ENCODE results near the gene AP2A2.

Gene AP2A2

DNA sequence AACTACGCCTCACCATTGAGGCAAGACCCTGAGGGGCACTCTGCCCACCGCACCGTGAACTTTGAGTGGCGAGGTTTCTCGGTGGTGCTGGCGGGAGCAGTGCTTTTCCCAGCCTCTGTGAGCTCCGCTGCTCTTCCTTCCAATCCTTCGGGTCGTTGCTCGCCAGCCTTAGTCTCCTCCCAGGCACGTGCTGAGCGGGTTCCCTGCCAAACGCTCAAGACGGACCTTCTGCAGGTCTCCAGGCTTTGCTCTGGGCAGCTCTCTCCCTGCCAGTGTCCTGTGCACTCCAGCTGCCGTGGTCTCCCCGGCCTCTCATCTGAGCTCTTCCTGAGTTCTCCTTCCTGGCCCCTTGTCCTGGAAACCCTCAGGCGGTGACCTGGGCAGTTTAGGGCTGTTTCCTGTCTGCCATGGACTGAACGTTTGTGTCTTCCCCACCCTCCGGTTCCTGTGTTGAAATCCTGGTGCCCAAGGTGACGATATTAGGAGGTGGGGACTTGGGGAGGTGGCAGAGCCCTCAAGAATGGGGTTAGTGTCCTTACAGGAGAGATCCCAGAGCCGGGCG lies 122.0 kb downstream of the AP2A2 start:
- no peak for DNase-seq

DNA sequence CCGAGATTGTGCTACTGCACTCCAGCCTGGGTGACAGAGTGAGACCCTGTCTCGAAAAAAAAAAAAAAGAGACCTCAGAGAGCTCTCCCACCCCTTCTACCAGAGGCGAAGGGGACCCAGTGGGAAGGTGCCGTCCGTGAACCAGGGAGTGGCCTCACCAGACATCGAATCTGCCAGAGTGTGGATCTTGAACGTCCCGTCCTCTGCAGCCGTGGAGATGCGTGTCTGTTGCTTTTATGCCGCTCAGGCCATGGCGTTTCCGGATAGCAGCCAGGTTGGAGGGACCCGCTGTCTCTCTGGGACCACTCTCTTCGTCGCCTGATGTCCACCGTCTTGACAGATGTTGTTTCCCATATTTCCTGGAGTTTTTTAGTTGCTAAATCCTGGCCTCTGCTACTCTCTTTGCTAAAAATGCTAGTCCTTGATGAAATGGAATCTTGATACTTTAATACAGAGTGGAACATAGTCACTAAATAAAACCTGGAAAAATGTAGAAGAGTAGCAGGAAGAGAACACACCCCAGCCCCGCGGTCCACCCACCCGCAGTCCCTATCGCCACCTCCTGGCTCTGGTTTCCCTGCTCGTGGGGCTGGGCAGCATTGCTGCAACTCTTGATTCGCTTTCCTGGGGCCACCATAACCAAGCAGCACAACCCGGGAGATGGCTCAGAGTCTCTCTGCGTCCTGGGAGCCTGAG lies 122.9 kb downstream of the AP2A2 start:
- no peak for DNase-seq

DNA sequence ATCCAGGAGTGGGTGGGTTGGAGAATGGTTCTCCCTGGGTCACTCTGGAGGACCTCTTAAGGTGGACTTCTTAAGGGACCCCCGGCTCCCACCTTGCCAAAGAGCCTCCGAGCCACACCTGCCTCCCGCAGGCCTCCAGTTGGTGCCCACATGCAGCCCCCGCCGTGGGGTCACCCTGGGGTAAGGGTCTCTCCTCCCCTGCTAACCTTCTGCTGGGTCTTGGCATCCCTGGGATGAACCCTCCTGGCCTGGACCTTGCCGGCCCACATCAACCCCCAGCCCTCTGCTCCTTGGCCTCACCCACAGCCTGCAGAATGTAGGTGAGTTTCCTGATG lies 123.4 kb downstream of the AP2A2 start:
- DNase-seq, result no peak

DNA sequence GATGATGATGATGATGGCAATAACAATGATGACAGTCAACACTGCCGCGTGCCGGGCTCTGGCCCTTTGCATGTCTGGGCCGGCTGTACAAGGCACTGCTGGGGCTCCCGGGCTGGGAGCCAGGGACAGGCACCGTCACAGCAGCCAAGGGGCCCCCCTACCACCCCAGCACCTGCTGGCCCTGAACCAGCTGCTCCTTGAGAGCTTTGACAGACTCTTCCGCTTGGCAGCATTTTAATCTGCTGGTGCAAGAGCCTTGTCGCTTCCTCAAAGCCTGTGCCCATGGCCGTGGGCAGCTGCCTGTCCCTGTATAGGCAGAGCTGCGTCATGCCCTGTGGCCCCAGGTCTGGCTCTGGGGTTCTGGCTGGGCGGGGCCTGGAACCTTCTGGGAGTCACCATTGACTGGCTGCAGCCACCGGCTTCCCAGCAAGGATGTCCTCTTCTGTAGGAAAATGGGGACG lies 123.8 kb downstream of the AP2A2 start:
- DNase-seq, result no peak

DNA sequence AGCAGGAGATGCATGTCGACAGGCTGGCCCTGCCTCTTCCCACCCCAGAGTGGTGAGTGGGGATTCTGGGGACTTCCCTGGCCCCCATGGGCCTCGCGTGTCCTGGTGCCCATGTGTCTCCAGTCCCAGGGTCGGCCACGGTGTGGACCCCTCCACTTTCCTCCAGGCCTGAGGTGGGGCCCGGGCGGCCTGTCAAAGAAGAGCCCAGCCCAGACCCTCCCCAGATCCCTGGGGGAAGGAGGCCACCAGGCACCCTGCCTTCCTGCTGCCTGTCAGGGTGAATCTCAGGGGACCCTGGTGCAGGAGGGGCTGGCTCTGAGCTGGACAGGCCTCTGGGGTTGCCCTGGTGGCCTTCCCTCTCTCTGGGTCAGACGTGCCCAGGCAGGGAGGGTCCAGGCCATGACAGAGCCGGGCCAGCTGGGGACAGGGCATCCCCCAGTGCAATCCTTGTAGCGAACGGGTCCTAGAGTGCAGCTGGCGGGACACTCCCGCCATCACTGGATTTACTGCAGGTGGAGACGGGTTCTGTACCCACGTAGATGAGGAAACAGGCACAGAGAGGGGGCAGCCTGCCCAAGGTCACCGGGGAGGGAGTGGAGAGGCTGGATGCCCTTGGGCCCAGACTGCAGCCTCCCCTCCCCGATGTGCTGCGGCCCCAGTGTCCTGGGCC lies 124.4 kb downstream of the AP2A2 start:
- no peak for DNase-seq

DNA sequence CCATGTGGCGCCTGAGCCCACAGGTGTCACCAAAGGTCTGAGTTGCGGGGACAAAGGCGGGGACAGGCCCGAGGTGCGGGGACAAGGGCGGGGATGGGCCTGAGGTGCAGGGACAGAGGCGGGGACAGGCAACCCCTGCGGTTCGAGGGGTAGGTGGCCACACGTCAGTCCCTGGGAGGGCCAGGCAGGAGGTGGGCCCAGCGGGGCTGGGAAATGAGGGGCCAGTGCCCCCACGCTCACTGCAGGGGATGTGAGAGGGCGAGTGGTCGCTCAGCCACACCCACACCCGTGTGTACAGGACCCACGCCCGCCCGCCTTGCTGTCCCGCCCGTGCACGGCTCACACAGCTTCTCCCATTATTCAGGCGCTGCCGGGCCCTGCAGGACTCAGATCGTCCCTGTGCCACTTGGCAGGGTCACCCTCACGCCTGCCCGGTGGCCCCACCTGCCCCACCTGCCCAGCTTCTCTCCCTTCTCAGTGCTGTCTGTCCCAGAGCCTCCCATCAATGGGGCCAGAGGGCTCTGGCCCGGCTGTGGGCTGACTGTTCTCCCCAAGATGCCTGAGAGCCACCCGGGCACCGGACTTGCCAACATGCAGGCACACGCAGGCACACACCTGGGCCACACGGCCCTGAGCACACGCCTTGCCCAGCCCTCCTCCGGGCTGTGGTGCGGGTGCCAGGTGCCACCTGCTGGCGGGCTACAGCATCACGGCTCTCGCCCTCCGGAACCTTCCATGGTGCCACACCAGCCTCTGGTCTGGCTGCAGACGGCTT lies 125.1 kb downstream of the AP2A2 start:
- DNase-seq, result no peak

DNA sequence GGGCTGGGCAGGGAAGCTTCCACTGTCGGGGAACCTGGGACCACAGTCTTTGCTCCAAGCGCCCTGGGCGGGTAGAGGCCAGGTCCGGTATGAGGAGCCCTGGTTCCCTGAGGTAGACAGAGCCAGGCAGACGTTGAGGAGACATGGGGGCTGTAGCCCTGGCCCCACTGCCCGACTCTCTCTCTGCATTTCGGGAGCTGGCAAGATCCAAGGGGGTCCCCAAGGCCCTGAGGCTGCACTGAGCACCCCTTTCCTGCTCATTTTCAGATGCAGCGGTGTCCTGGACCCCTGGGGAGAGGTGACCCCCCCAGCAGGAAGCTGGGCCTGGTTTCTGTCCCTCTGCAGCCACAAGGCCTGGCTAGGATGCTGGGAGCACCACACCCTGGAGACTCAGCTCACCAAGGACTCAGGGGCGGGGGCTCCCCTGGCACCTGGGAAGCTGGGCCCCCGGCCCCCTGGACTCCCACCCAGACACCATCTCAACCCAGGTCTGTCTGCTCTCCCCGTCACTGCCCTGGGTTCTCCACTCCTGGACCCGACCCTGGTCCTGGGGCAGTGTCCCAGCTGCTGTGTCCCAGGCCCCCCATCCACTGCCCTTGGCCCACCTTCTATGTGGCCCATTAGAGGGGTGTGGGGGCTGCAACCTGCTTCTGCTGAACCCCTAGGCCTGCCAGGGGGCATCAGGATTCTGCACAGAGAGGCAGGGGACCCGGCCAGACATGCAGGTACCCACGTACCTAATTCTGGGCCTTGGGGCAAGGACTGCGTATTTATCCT lies 125.9 kb downstream of the AP2A2 start:
- DNase-seq, result no peak

DNA sequence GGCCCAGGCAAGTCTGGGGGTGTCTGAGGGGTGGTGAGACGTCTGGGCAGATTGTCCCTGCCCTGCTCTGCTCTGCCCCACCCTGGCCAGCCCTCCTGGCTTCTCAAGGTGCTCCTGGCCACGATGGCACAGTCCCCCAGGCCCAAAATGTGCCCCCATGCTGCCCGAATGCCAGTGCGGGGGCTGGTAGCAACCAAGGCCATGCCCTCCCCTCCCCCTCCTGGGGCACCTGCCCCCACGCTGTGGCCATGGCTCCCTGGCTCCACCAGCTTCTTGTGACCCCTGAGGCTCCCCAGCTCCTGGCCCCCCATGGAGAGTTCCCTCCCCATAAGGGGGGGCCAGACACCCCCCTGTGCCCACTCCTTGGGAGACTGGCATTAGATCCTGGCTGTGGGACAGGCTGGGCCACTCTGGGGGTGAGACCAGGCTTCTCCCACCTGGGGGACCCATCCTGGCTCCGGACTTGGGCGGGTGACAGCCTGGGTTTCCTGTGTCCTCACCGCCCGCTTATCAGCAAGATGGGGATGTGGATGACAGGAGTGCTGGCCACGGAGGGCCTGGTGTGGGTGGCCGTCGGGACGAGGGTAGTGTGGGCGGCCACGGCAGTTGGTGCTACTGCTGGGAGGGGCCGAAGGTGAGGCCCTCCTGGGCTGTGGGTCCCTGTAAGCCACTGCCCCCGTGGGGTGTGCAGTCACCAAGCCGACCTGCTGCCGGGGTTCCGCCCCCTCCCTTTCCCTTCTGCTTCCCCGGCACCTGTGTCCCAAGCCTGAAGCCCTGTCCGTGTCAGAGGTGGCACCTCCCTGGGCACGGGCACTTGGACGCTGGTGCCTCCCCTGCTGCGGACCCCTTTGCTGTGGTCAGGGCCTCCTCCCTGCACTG lies 126.7 kb downstream of the AP2A2 start:
- no peak for DNase-seq

DNA sequence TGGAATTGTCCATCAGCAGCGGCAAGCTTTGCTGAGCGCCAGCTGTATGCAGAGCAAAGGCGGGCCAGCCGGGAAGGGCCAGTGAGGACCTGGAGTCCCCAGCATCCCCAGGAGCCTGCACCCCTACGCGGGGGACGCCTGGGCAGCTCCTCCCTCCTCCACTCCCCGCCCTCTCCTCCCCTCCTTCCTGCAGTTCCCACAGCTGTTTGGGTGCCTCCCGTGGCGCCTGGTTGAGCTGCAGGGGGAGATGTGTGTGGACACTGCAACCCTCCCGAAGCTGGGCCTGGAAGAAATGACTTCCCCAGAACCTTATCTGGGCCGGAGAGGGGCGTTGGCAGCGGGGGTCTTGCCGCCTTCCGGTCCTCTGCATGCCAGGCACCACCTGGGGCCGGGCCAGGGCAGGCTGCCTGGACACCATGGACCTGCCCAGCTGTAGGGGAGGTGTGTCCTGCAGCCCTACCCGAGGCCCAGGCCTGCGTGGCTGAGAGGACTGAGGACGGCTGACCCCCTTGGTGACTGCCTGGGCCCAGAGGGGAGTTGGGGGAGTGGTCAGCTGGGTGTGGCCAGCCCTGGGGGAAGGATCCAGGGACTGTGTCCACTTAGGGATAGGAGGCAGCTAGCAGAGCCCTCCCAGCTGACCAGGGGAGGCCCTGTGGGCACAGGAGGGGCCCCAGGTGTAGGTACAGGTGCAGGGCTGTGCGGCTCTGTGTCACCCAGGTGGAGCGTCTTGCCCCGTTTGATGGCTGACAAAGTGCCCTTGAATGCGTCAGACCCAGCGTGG lies 127.6 kb downstream of the AP2A2 start:
- DNase-seq, result no peak

DNA sequence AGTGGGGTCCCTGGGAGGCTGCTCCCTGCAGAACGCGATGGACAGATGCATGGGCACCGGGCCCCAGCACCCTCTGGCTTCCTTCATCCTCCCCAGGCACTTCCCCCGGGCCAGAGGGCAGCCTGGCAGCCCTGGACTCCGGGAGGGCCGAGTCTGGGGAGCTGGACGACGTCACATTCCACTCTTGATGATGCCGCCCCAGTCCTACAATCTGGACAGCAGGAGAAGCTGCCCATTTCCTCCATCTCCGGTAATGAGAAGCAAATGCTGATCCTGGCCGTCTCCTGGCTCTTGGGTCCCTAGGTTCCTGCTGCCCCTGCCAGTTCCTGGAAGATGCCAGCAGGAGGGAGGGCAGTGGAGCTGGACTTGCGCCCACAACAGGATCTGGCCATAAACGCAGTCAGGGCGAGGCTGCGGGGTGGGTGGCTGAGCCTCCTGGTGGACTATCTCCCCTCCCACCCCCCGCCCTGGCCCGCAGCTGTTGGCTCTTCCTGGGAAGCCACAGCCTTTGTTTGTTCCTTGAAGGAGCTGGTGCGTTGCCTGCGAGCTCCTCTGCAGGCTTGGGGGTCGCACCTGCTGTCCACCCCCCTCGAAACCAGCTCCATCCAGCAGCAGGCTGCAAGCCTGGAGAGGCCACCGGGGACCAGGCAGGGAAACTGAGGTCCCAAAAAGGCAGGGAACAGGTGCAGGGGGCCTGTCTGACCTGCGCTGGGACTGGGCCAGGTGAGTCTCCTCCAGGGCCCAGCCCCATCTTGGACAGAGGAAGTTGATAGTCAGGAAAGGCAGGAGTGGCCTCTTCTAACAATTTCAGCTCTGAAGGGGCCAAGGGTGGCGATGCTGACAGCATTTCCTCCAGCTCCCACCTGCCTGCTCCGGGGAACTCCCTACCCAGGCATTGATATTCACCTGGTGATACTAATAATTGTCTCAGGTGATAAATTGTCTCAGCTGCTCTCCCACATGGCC lies 128.8 kb downstream of the AP2A2 start:
- DNase-seq, result no peak

DNA sequence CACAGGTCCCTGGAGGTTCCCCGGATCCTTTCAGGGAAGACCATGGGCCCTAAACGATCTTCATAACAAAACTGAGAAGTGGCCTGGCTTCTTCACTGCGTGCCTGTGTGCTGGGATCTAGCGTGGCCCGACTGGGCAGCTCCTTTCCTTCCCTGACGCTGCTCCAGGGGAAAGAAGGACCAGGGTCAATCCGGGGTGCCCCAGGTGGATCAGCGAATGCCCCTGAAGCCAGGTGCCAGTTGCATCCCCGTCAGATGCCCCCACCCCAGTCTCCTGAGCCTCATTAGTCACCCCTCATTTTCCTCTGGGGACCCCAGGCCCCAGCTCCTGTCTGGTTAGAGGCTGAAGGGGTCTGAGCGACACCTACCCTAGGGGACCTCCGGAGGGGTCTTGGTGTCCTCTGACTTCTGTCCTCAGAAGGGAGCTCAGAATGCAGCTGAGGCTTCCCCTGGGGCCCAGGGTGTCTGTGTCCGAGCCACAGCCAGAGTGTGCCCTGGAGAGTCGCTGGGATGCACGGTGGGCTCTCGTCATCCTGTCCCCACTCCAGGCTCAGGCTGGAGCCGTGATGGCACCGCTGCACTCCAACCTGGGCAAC lies 129.5 kb downstream of the AP2A2 start:
- no peak for DNase-seq

DNA sequence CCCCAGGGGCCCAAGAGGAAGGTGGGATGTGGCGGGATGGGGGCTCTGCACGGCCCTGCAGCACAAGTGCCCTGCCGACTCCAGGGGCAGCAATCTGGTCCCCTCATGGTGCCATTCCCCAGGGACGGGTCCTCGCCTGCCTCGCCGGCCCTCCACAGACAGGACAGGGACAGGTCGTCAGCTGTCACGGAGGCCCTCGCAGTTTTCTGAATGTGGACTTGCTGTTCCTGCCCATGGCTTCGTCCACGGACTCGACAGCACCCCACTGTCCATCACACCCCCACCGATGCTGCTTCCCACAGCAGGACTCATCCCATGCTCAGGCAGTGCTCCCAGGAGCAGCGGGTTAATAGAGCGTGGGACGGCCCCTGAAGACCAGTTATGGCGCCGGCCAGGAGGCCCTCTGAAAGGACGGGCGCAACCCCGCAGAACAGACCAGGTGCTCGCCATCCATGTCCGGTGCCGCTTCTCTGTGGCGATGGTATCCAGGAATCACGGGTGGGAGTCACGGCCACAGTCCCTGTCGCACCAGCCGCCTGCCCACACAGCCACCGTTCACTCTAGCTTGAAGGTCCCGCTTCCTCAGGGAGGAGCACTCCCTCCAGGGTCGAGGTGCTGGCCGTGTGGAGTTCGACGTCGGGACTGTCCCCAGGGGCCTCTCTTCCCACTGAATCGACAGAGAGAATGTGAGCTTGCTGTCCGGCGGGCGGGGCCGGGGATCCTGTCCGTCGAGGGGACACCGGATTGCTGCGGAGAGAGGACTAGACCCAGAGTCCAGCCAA lies 130.5 kb downstream of the AP2A2 start:
- no peak for DNase-seq

DNA sequence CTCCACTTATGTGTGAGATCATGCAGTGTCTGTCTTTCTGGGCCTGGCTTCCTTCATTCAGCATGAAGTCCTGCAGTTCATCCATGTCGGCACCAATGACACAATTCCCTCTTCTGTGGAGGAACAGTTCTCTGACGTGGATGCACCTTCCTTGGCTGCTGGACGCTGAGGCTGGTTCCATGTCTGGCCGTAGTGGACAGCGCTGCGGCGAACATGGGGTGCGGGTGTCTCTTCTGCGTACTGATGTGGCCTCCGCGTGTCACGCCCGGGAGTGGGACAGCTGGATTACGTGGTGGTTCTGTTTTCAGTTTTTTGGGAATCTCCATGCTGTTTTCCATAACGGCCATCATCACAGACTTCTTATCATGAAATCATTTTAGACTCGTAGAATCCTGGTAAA lies 132.1 kb downstream of the AP2A2 start:
- DNase-seq, result no peak

DNA sequence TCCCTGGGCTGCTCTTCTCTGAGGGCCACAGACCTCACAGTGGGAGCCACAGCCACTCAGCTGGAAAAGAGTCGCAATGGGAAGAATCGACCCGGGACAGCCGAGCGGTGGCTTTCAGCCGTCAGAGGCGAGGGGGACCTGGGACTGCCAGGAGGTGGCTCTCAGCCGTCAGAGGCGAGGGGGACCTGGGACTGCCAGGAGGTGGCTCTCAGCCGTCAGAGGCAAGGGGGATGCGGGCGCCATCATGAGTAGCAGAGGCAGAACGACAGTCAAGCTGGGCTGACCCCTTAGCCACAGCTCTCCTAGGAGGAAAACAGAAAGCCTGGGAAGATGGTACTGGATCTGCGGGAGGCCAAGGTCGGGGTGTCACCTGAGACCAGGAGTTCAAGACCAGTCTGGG lies 134.1 kb downstream of the AP2A2 start:
- no peak for DNase-seq

DNA sequence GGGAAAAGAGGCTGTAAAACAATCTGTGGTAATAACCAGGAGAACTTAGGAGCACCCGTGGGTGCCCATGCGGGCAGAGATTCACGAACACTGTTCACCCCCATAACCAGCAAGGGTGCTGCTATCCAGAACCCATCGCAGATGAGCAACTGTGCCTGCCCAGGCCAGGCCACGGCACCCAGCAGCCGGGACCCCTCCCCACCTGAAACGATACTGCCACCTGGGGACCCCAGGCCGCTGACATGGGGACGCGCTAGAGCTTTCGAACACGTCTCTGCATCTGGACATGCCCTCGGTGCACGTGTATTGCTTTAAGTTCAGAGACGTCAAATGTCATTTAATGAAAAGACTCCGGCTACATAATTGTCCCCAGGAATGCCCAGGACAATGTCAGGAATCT lies 134.7 kb downstream of the AP2A2 start:
- DNase-seq, result no peak

DNA sequence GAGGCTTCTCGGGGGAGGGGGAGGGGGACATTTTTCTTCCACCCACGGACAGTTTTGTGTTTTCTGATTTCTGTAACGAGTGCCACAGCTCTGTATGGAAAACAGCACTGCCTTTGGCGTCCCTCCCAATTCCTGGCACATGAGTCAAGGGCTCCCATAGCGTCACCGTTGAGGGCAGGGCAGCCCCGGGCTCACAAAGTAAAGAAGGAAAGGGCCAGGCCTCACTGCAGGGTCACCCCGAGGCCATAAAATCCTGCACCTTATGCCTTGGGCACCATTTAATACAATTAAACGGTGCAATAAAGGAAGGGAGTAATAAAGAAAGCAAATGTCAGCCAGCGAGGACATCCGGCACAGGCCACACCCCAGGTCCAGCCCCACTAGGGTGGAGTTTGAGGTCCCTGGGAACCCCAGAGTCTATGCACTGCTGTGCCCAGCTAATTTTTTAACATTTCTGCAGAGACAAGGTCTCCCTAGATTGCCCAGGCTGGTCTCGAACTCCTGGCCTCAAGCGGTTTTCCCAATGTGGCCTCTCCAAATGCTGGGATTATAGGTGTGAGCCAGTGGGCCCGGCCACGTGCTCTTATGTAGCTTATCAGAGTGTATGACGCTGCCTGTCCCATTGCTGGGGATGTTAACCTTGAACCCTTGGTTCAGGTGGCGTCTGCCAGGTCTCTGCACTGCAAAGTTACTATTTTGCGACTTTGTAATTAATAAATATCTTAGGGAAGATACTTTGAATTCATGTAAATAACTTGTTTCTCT lies 135.4 kb downstream of the AP2A2 start:
- DNase-seq, result peak; percentile 81

Data from amniotic stem cell (primary cell).